Fibroblast of mammary gland (primary cell): ENCODE results near the gene DNAJC10.
A peak's percentile ranks its signal among the peaks of the same experiment; 100 is the strongest.

Source experiments
- DNase-seq: peaks from one replicate; pipeline ENCODE4 v3.0.0-alpha.2; 2010; ENCODE audit warnings: low read depth
- H3K4me3 ChIP-seq: 2 replicates; pipeline ENCODE4 v1.5.1; 2011; ENCODE audit warnings: low read depth, mild to moderate bottlenecking, low read length, moderate library complexity; ENCODE audit not compliant: control insufficient read depth
- CTCF ChIP-seq: conservative IDR thresholded peaks from 2 replicates; pipeline ENCODE4 v1.5.1; 2011; ENCODE audit warnings: low read depth, low read length, inconsistent platforms; ENCODE audit not compliant: control insufficient read depth, insufficient read depth

The DNAJC10 gene

GRCh38 chr2:182715892-182716649 lies at the start of gene DNAJC10:
TSS of gene DNAJC10 (plus strand) at chr2:182716257. CDS start at chr2:182718087, 1,830 bp downstream.
- DNase-seq: peak; percentile 85
- H3K4me3 ChIP-seq: peak within 1 kb of the TSS; percentile 93
- no peak for TF ChIP-seq CTCF

GRCh38 chr2:182666674-182667314 lies 49.3 kb upstream of the DNAJC10 start:
- no peak overlapping the region for H3K4me3 ChIP-seq
- peak; percentile 62 for TF ChIP-seq CTCF
- peak; percentile 46 for DNase-seq

GRCh38 chr2:182667315-182667695 lies 48.8 kb upstream of the DNAJC10 start:
- TF ChIP-seq CTCF: no peak
- DNase-seq: no peak
- no peak overlapping the region for H3K4me3 ChIP-seq

- no peak for TF ChIP-seq CTCF
- no peak overlapping the region for H3K4me3 ChIP-seq
- no peak for DNase-seq
These were observed 47.4 kb upstream of the DNAJC10 start for GRCh38 chr2:182668671-182669070.

- no peak for TF ChIP-seq CTCF
- DNase-seq: peak; percentile 80
These were observed 43.4 kb upstream of the DNAJC10 start for GRCh38 chr2:182672466-182673165.

GRCh38 chr2:182680837-182681236 lies 35.2 kb upstream of the DNAJC10 start:
- no peak overlapping the region for H3K4me3 ChIP-seq
- no peak for TF ChIP-seq CTCF
- no peak for DNase-seq

More at GRCh38 chr2:182672466-182673165, 43.4 kb upstream of the DNAJC10 start:
- no peak overlapping the region for H3K4me3 ChIP-seq
